SK-N-MC (cell line): ENCODE results near the gene HPCAL1.

Experiments used
- EZH2 ChIP-seq: fragments of 200-600 bp; sonication (generic); IDR thresholded peaks from one replicate; pipeline ENCODE4 v1.6.1; 2017; ENCODE audit warnings: antibody characterized with exemption
- FOXP2 ChIP-seq: optimal IDR thresholded peaks from 2 replicates; pipeline ENCODE3; 2011; ENCODE audit warnings: mild to moderate bottlenecking, moderate library complexity; ENCODE audit not compliant: insufficient read depth; ENCODE audit errors: extremely low read length, control extremely low read depth
- POLR2AphosphoS5 ChIP-seq: IDR thresholded peaks from 2 replicates; pipeline ENCODE4 v1.6.1; 2012; ENCODE audit warnings: mild to moderate bottlenecking, low read depth, low read length, borderline replicate concordance

- TF ChIP-seq FOXP2 (no peak), POLR2AphosphoS5 (no peak), EZH2 (no peak)
Observed at GRCh38 chr2:10433264-10433946, 130.7 kb downstream of the HPCAL1 start.
